GM18508 (cell line): ENCODE results near the gene USP20.

ENCODE experiments used
- ATAC-seq: cut with Tn5 transposase; IDR thresholded peaks from one replicate; pipeline ENCODE4 v1.9.1; 2021; ENCODE audit warnings: moderate number of reproducible peaks; ENCODE audit not compliant: insufficient read depth, unreplicated experiment

USP20 gene

DNA sequence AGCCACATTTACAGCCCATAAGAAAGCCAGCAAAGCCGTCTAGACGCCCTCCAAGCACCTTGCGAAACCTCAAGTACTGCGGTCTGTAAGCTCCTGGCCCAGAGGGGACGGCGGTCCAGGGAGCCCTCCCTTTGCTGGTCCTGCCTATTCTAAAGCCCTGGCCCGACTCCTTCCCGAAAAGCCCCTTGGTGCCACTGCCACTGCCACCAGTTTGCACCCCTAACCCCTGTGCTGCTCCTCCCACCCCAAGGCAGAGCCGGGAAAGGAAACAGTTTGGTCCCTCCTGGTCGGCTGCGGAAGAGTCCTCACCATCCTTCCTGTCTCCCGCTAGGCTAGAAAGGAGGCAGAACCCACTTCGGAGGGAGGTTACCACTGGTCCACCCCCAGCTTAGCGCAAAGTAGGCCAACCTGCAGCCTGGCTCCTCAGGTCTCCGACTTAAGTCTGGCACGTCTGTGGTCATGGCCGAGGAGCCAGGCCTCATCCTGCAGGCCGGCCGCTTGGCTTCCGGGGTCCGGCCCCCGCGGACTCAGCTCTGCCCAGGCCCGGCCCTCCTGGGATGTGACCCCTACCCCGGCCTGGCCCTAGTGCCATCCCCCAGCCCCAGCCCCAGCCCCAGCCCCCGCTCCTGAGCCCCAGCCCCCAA is 12.2 kb upstream of the USP20 start:
- ATAC-seq = no peak

DNA sequence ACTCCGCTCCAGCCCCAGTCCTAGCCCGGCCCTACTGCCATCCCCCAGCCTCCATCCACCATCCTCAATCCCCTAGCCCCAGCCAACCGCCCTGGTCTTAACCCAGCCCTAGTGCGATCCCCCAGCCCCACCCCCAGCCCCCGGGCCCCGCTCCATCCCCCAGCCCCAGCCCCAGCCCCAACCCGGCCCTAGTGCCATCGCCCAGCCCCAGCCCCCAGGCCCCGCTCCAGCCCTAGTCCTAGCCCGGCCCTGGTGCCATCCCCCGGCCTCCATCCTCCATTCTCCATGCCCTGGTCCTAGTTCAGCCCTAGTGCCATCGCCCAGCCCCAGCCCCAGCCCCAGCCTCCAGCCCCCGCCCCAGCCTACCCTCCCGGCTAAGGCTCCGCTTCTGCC is 11.7 kb upstream of the USP20 start:
- ATAC-seq = no peak

DNA sequence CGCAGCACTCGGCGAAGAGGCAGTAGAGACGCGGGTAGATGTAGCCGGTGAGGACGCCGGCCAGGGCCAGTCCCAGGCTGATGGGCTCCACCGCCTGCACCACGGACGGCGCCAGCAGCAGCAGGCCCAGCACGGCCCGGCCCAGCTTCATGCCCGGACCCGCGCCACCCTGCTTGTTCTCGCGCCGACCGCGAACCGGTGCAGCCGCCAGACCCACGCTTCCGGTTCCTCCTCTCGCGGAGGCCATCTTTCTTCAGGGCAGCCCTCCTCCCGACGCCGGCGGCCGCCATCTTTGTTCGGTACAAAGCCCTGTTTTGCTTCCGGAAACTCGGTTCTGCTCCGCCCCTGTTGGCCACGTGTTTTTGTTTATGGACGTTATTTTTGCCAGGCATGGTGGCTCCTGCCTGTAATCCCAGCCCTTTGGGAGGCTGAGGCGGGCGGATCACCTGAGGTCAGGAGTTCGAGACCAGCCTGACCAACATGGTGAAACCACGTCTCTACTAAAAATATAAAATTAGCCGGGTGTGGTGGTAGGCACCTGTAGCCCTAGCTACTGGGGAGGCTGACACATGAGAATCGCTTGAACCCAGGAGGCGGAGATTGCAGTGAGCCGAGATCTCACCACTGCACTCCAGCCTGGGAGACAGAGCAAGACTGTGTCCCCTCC is 11.2 kb upstream of the USP20 start, which contains the start of gene TOR1A:
Gene TOR1A, minus strand, starts transcription at position 202 of the 667 bp plus-strand sequence. Its CDS starts 51 bp downstream, at position 151.
- no peak for ATAC-seq

DNA sequence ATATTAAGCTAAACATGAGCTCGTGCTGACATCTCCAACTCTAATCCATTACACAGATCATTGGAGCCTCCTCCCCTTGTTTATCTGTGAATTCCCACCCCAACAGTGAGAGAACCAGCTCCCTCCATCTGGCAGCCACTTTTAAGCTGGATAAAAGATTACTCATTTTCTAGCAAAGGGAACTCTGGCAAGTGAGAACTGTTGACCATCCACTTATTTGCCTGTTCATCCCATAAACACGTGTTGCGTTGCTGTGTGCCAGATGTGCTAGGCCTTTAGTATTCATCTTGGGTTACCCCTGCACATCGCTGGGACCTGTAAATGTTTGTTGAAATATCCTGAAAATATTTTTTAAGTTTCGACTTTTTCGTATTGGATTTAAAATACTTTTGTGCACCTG is 8.9 kb upstream of the USP20 start:
- no peak for ATAC-seq

DNA sequence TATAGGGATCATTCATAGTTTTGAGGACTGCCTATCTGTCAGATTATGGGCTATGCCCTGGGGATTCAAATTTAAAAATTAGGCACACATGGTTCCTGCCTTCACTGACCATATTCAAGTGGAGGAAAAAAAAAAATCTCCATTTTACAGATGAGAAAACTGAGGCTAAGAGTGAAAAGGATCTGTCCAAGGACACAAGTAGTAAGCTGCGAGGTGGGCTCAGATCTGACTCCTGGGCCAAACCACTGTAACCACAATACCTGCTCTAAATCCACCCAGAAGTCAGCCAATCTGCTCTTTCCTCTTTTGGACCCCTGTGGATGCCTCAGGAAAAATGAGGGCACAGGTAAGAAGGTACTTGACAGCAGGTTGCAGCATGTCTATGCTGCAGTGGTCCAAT is 8.5 kb upstream of the USP20 start:
- ATAC-seq = no peak

DNA sequence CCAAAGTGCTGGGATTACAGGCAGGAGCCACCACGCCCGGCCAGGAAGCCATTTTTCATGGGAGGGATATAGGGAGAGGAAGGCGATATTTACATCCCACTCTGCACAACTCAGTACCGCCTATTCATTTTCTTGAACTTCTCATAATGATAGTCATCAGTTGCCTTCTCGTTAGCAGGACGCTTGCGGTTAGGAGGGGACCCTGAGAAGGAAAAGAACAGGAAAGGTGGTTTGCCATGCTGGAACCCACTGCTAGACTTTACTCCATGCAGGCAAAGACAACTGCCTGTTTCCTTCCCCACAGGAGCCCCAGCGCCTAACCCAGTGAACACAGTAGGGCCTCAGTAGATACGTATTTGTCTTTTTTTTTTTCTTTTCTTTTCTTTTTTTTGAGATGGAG is 7.2 kb upstream of the USP20 start:
- no peak for ATAC-seq

DNA sequence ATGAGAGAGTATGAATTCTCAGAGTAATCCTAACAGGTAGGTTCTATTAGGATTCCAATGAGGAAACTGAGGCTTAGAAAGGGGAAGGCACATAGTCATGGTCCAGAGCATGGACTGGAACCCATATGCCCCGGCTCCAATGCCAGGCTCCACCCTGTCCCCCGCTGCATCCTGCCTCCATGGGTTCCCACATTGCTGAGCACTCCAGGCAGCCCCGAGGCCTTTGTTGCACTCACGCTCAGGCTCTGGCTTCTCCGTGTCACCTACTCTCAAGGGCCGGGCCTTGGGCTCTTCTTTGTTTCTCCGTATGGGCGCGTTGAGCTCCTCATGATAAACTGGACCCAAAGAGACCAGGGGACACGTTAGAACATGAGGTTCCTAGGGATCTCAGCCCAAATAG is 6.3 kb upstream of the USP20 start:
- no peak for ATAC-seq

DNA sequence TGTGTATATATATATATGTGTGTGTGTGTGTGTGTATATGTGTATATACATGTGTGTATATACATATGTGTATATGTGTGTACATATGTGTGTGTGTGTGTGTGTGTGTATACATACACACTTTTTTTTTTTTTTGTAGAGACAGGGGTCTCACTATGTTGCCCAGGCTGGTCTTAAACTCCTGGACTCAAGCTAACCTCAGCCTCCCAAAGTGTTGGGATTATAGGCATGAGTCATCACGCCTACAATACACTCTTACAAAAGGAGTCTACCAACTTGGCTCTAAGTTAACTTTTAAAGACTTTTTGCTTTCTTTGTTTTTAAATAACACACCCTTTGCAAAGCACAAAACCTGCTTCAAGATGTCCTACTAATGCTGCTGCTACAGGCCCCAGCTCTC is 2.3 kb upstream of the USP20 start:
- no peak for ATAC-seq

DNA sequence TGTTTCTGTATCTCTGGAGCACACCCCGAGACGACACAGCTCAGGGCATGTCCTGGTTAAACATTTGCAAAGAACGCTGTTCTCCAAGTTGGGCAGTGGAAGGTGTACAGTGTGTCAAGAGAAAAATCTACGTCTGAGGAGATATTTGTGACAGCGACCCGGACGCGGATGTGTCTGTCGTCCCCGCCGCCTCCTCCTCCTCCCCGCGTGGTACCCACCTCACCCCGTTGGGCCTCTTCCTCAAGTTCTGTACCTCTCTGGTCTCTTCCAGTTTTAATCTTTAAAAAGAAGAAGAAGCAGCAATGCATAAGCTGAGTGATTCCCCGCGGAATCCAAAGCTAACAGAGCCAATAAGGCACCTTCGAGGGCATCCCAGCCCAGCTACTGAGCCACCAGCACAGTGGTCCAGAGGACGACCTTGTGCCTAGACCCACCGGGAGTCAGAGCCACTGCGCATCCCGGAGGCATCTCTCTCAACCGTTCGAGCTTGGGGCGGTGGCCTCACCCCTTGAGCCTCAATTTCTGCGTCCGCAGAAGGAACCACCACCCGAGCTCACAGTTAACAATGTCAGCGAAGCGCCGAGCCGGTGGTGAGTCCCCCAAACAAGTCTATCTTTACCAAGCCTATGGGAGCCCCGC is 650 bp upstream of the USP20 start:
- ATAC-seq = no peak

DNA sequence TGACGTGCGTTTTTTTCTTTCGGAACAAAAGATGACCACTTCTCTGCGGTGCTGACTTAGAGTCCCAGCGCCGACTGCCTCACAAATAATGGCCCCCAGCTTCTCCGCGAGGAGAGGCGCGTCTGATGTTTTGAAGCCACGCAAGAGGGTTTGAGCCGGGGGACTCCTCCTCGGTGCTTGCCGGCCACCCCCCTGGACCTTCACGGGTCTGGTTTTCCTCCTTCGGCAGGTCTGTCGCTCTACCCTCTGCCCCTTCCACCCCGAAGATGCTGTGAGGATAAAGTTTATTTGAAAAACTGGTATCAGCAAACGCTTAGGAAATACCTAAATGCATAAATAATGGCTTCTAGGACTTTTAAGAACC is 584 bp downstream of the USP20 start:
- no peak for ATAC-seq

DNA sequence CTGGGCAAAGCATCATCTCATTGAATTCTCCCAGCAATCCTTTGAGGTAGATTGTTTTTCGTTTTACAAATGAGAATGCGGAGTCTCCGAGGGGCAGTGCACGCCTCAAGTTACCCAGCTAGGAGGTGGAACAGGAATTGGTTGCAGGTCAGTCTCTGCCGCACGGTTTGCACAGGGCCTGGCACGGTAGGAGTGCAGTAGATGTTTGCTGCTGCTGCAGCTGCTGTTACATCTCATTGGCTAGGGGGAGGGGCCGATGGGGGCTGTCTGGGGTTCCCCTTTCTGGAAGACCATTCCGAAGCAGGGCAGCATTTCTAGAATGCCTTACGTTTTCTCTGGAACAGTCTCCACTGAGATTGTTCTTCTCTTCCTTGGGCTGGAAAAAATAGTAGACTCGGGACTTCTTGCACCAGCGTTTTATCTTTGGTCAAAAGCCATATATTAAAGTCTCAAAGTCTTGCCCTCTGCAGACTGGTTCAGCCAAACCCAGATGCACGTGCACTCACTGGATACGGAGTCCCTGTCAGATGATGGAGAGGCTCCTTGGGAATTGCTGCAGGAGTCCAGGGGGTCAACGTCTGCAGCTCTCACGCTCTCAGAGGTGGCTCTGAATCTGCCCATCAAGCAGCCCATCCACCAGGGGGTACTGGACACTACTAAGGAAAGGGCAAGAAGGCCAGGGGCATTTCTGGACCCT is 1.2 kb downstream of the USP20 start:
- ATAC-seq = no peak

DNA sequence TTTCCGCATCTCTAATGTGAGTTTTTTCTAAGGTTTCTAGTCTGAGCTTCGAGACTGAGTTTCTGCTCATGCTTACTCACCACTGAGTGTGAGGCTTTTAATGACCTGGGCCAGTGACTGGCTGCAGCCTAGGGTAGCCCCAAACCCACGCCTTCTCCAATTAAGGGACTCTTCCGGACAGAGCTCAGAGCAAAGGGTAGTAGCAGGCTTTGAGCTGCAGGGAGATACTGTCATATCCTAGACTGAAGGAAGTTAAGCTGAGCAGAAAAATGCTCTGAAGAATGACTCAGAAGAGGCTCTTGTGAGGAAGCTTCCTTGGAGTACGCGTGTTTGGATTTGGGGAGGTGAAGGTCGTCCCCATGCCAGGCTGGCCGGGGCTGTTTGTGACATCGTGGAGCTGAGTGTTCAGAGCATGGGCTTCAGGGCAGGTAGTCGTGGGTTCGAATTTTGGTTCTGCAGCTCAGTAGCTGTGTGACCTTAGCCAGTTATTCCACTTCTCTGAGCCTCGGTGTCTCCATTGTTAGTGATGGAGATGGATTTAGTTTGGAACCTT is 3.5 kb downstream of the USP20 start:
- ATAC-seq = no peak

DNA sequence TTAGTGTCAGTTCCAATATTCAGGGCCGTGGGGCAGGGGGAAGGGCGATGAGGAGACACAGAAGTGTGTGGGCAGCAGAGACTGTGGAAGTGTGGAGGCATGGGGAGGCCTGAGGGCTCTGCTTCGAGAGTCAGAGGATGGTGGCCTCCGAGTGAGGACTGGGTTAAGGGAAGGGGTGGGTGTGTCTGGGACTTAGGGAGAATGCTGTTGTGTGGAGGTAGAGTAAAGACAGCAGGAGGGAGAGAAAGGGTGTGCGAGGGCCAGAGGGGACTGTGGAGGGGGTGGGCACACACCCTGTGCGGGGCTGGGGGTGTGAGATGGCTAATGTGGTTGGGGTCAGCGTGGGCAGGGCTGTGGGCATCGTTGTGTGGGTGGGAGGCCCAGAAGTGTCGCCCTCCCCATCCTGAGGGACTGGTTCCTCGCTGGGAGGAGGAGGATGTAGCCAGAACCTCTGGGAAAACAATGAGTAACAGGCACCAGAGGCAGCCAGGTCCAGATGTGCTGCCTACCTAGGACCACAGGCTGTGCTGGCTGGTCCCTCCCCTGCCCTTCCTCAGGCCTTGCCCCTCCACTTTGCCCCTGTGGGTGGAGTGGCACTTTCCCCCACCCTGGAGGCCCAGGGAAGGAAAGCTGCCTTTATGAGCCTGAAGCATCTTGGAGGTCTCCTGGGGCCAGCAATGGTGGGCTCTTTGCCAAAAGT is 4.2 kb downstream of the USP20 start:
- ATAC-seq = no peak

DNA sequence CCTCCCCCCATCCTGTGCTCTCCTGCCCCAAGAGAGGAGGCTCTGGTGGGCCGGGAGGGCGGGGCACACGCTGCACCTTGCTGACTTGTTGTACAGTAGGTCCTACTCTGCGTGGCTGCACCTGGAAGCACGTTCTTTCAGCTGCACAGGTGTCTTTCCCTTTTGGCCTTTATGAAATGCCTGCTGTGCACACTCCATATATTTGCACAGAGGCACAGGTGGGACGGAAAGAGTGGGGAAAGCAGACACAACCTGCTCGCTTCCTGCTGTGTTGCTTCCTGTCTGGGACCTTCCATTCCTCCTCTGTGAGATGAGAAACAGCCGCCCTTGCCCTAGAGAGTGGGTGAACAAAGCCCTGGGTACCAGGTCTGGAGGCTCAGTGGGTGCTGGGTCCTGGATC is 4.8 kb downstream of the USP20 start:
- no peak for ATAC-seq

DNA sequence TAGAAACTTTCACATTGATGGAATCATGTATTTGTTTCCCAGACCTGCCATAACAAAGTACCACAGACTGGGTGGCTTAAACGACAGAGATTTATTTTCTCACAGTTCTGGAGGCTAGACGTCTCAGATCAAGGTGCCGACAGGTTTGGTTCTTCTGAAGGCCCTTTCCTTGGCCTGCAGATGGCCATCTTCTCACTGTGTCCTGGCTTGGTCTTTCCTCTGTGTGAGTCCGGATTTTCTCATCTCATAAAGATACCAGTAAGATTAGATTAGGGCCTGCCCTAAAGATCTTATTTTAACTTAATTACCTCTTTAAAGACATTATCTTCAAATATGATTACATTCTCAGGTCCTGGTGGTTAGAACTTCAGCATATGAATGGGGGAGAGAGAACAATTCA is 5.8 kb downstream of the USP20 start:
- ATAC-seq = no peak

DNA sequence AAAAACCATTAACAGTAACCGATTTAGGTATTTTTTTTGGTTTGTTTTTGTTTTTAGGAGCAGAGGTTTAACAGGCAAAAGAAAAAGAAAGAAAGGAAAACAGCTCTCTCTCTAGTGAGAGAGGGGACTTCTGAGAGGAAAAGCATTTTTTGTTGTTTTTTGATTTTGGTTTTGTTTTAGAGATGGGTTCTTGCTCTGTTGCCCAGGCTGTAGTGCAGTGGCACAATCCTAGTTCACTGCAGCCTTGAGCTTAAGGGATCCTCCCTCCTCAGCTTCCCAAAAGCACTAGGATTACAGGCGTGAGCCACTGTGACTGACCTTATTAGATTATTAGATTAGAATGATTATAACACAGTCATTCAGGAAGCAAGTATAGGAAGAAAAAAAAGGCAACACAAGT is 10.1 kb downstream of the USP20 start:
- no peak for ATAC-seq

DNA sequence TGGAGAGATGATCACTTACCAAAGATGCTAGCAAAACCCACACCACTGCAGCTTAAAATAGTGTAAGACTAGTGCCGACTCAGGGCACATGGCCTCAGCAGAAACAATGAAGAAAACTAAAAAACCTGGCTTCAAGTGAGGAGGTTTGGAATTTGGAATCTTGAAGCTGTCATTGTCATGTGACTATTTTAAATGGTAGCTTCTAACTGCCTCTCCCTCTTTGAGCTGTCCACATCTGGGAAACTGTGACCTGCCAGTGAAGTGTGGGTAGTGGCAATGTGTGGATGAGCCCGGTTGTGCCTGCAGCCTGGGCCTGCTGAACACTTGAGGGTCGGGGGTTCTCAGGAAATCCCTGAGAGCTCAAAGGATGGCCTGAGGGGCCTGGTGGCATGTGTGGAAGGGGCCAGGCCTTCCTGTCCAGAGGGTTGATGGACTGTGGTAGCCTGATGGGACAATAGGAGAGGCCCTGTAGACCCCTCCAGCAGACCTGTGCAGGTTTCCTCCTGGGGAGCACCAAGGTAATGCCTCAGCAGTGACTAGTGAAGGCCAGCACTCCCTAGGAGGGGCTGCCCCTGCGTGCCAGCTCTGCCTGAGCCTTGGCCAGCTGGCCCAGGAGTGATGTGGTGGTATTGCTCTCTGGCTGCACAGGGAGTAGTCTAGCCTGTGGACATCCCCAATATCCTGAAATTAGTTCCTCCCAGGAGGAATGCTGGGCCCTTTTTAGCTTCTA is 13.6 kb downstream of the USP20 start:
- ATAC-seq = no peak

DNA sequence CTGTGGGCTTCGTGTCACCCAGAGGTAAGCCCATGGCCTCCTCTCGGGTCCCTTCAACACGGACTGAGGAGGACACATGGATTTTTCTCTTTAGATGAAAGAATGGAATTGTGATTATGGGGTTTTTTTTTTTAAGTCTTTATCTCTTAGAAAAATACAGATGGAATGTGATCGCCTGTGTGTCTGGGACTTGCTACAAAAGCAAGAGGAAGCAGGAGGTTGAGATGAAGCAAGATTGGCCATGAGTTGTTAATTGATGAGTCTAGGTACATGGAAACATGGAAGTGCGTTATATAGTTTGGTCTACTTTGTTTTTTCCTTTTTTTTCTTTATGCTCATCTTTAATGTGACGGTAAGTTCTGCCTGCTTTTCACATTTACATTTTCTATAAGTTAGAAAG is 14.6 kb downstream of the USP20 start:
- no peak for ATAC-seq

DNA sequence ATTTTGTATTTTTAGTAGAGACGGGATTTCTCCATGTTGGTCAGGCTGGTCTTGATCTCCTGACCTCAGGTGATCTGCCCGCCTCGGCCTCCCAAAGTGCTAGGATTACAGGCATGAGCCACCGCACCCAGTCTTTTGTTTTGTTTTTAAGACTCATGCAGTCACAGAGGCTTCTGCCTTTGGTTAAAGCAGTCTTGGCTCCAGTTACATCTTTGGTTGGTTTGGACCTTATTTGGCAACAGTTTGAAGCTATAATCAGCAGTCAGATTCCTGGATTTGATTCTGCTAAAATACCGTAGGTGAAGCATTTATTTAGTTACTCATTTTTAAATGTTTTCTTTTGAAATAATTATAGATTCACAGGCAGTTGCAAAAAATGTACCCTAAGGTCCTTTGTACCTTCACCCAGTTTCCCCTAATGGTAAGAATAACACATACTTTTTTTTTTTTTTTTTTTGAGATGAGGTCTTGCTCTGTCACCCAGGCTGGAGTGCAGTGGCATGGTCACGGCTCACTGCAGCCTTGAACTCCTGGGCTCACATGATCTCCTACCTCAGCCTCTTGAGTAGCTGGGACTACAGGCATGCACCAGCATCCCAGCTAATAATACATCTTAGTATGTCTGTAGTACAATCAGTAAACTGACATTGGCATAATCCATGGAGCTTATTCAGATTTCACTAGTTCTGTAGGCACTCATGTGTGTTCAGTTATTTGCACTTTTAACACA is 15.7 kb downstream of the USP20 start:
- no peak for ATAC-seq
